H9 (cell line): ENCODE measurements around the gene FXYD1. TPM values are rescaled to one million over a fixed set of nuclear protein-coding genes. Genes with fewer than 3 reads are reported as not detected.

Source experiments
- DNase-seq: peaks from one replicate; pipeline ENCODE4 v3.0.0-alpha.2; 2017
- H2AFZ ChIP-seq: one replicate; pipeline ENCODE4 v1.6.1; 2013; ENCODE audit warnings: mild to moderate bottlenecking, low read length, control low read depth, moderate library complexity
- H2AK5ac ChIP-seq: 2 replicates; pipeline ENCODE4 v1.6.1; 2013; ENCODE audit warnings: low read length, control low read depth, mixed read lengths; ENCODE audit not compliant: insufficient read length
- H2BK120ac ChIP-seq: one replicate; pipeline ENCODE4 v1.6.1; 2013; ENCODE audit warnings: low read depth, mild to moderate bottlenecking, low read length, control low read depth, inconsistent platforms; ENCODE audit not compliant: poor library complexity, severe bottlenecking
- H2BK12ac ChIP-seq: 2 replicates; pipeline ENCODE4 v1.6.1; 2013; ENCODE audit warnings: low read length, control low read depth, mixed read lengths, low read depth; ENCODE audit not compliant: insufficient read length
- H2BK15ac ChIP-seq: 2 replicates; pipeline ENCODE4 v1.6.1; 2013; ENCODE audit warnings: low read depth, low read length, control low read depth
- H2BK20ac ChIP-seq: one replicate; pipeline ENCODE4 v1.6.1; 2013; ENCODE audit warnings: low read depth, mild to moderate bottlenecking, low read length, control low read depth, inconsistent platforms; ENCODE audit not compliant: poor library complexity, severe bottlenecking
- H2BK5ac ChIP-seq: 2 replicates; pipeline ENCODE4 v1.6.1; 2013; ENCODE audit warnings: low read length, control low read depth, mixed read lengths; ENCODE audit not compliant: insufficient read length
- H3K14ac ChIP-seq: 2 replicates; pipeline ENCODE4 v1.6.1; 2013; ENCODE audit warnings: low read length, control low read depth; ENCODE audit not compliant: insufficient read depth
- H3K18ac ChIP-seq: 2 replicates; pipeline ENCODE4 v1.6.1; 2013; ENCODE audit warnings: low read depth, mild to moderate bottlenecking, mixed read lengths, low read length, control low read depth; ENCODE audit not compliant: insufficient read length
- H3K23ac ChIP-seq: 2 replicates; pipeline ENCODE4 v1.6.1; 2013; ENCODE audit warnings: low read length, control low read depth, mixed read lengths, low read depth; ENCODE audit not compliant: insufficient read length
- H3K23me2 ChIP-seq: 2 replicates; pipeline ENCODE4 v1.6.1; 2013; ENCODE audit warnings: low read depth, mild to moderate bottlenecking, mixed read lengths, low read length, control low read depth; ENCODE audit not compliant: insufficient read length, poor library complexity, severe bottlenecking
- H3K27ac ChIP-seq: 2 replicates; pipeline ENCODE4 v1.5.1; 2013; ENCODE audit warnings: low read length, control low read depth, mixed read lengths, low read depth; ENCODE audit not compliant: insufficient read length
- H3K27me3 ChIP-seq: 2 replicates; pipeline ENCODE4 v1.6.1; 2013; ENCODE audit warnings: low read length, control low read depth, inconsistent platforms; ENCODE audit not compliant: insufficient read depth
- H3K4ac ChIP-seq: 2 replicates; pipeline ENCODE4 v1.6.1; 2013; ENCODE audit warnings: low read depth, mild to moderate bottlenecking, control low read depth, inconsistent platforms, low read length, moderate library complexity
- H3K4me1 ChIP-seq: 2 replicates; pipeline ENCODE4 v1.6.1; 2013; ENCODE audit warnings: low read length, control low read depth, inconsistent platforms; ENCODE audit not compliant: insufficient read depth
- H3K4me2 ChIP-seq: 2 replicates; pipeline ENCODE4 v1.6.1; 2013; ENCODE audit warnings: low read length, control low read depth, mixed read lengths; ENCODE audit not compliant: insufficient read length, insufficient read depth
- H3K56ac ChIP-seq: 2 replicates; pipeline ENCODE4 v1.6.1; 2013; ENCODE audit warnings: low read depth, mild to moderate bottlenecking, mixed read lengths, low read length, control low read depth; ENCODE audit not compliant: insufficient read length
- H3K79me1 ChIP-seq: 2 replicates; pipeline ENCODE4 v1.6.1; 2013; ENCODE audit warnings: low read depth, mild to moderate bottlenecking, moderate library complexity, low read length, control low read depth, inconsistent platforms; ENCODE audit not compliant: insufficient read depth, poor library complexity, severe bottlenecking
- H3K79me2 ChIP-seq: 2 replicates; pipeline ENCODE4 v1.6.1; 2013; ENCODE audit warnings: low read length, control low read depth, inconsistent platforms; ENCODE audit not compliant: insufficient read depth
- H3K9ac ChIP-seq: 2 replicates; pipeline ENCODE4 v1.6.1; 2013; ENCODE audit warnings: low read length, control low read depth, mixed read lengths; ENCODE audit not compliant: insufficient read length; ENCODE audit errors: extremely low read depth
- H3K9me3 ChIP-seq: one replicate; pipeline ENCODE4 v1.6.1; 2013; ENCODE audit warnings: low read depth, low read length, inconsistent platforms; ENCODE audit not compliant: control insufficient read depth
- H3T11ph ChIP-seq: one replicate; pipeline ENCODE4 v1.6.1; 2013; ENCODE audit warnings: mild to moderate bottlenecking, low read length, control low read depth, inconsistent platforms
- H4K20me1 ChIP-seq: one replicate; pipeline ENCODE4 v1.6.1; 2013; ENCODE audit not compliant: control insufficient read depth, insufficient read length, insufficient read depth
- H4K5ac ChIP-seq: 2 replicates; pipeline ENCODE4 v1.6.1; 2013; ENCODE audit warnings: low read depth, mild to moderate bottlenecking, mixed read lengths, low read length, control low read depth; ENCODE audit not compliant: insufficient read length
- H4K8ac ChIP-seq: replicated peaks from 2 replicates; pipeline ENCODE4 v1.6.1; 2013; ENCODE audit warnings: low read length, control low read depth, mixed read lengths, low read depth; ENCODE audit not compliant: insufficient read length
- H4K91ac ChIP-seq: 2 replicates; pipeline ENCODE4 v1.6.1; 2013; ENCODE audit warnings: low read depth, mild to moderate bottlenecking, moderate library complexity, mixed read lengths, low read length, control low read depth; ENCODE audit not compliant: insufficient read length
- H3K27ac Mint-ChIP-seq, 3 experiments: 2 replicates in 2 of 3; 3 replicates in 1 of 3; pipeline ENCODE4 v1.8.0; 2020 to 2021; ENCODE audit warnings: mixed read lengths in 3 of 3, mild to moderate bottlenecking in 1 of 3, moderate library complexity in 1 of 3
- H3K27me3 Mint-ChIP-seq: 2 replicates; pipeline ENCODE4 v1.8.0; 2021; ENCODE audit warnings: low read depth, mild to moderate bottlenecking, moderate library complexity, mixed read lengths
- H3K36me3 Mint-ChIP-seq, 3 experiments: 2 replicates in 2 of 3; 3 replicates in 1 of 3; pipeline ENCODE4 v1.8.0; 2020 to 2021; ENCODE audit warnings: low read depth in 3 of 3, mixed read lengths in 3 of 3; ENCODE audit not compliant: insufficient read depth in 1 of 3
- H3K4me1 Mint-ChIP-seq, 2 experiments: 2 replicates each; pipeline ENCODE4 v1.8.0; 2020; ENCODE audit warnings: mixed read lengths in 2 of 2
- H3K4me3 Mint-ChIP-seq, 2 experiments: 2 replicates in 1 of 2; 3 replicates in 1 of 2; pipeline ENCODE4 v1.8.0; 2020 to 2021; ENCODE audit warnings: mild to moderate bottlenecking in 2 of 2, mixed read lengths in 2 of 2, moderate library complexity in 1 of 2
- H3K9me3 Mint-ChIP-seq, 2 experiments: 2 replicates in 1 of 2; 3 replicates in 1 of 2; pipeline ENCODE4 v1.8.0; 2020; ENCODE audit warnings: mild to moderate bottlenecking in 2 of 2, mixed read lengths in 2 of 2, moderate library complexity in 1 of 2
- CTCF ChIP-seq: fragments of 200-600 bp; sonication (generic); conservative IDR thresholded peaks from 3 replicates; pipeline ENCODE4 v1.8.0; 2021; ENCODE audit warnings: antibody characterized with exemption, mild to moderate bottlenecking
- WGBS: extraction: QIAGEN DNeasy Blood & Tissue Kit; methylation state at CpG from one replicate; pipeline ENCODE4 v1.1.7; 2013; ENCODE audit warnings: missing lambda C conversion rate, low lambda C conversion rate, mixed read lengths; ENCODE audit not compliant: insufficient read length; ENCODE audit errors: extremely low coverage; 5-methylcytosine and 5-hydroxymethylcytosine counted together
- total RNA-seq: library from RNA; stranded (reverse); gene quantifications from 2 replicates; pipeline ENCODE4 v1.2.1, GENCODE V29; 2021

The FXYD1 gene
- total RNA-seq, 1 experiment from 2014 or later: 7.7 TPM

GRCh38 chr19:35123573-35123972, 15.1 kb upstream of the FXYD1 start:
- H3K4me2 ChIP-seq: no peak overlapping the region

More at GRCh38 chr19:35123573-35123972, 15.1 kb upstream of the FXYD1 start:
- H3K27me3 ChIP-seq: no peaks in the 10 kb centered on the region
- Mint-ChIP-seq H3K27me3 (peaks cover 3% of the 10 kb centered on the region), H3K4me1 (peaks cover 31 to 34% of the 10 kb centered on the region in 2 experiments), H3K4me3 (no peak overlapping the region; a peak in 1 of 5 replicates), H3K36me3 (no peaks in the 10 kb centered on the region), H3K27ac (peak overlapping the region in 1 of 3 experiments; percentile 27; a peak in 1 of 7 replicates), H3K9me3 (no peaks in the 10 kb centered on the region)
- no peak overlapping the region for H3K4ac ChIP-seq
- H2BK120ac ChIP-seq: no peak overlapping the region
- H3K27ac ChIP-seq: no peak overlapping the region
- no peaks in the 10 kb centered on the region for H3K79me2 ChIP-seq
- H2BK5ac ChIP-seq: no peak overlapping the region
- no peak overlapping the region for H2BK15ac ChIP-seq
- H2AK5ac ChIP-seq: no peak overlapping the region
- 0 out of 2 replicates have a peak overlapping the region, but pooled peaks have one; percentile 20 for H3K14ac ChIP-seq
- no peaks in the 10 kb centered on the region for H3K9me3 ChIP-seq
- H3K23ac ChIP-seq: no peak overlapping the region
- no peak for TF ChIP-seq CTCF
- no peak overlapping the region for H2AFZ ChIP-seq
- H3K9ac ChIP-seq: no peak overlapping the region
- H4K8ac ChIP-seq: no peak overlapping the region
- no peaks in the 10 kb centered on the region for H3K79me1 ChIP-seq
- H4K5ac ChIP-seq: no peak overlapping the region
- no peaks in the 10 kb centered on the region for H3K23me2 ChIP-seq
- H2BK12ac ChIP-seq: no peak overlapping the region
- no peak overlapping the region for H3T11ph ChIP-seq
- no CpG with 5 or more reads among the region's 5 CpGs for WGBS
- no peak overlapping the region for H4K91ac ChIP-seq
- no peak overlapping the region for H3K18ac ChIP-seq
- no peak overlapping the region for H2BK20ac ChIP-seq
- no peaks in the 10 kb centered on the region for H4K20me1 ChIP-seq
- no peaks in the 10 kb centered on the region; the same call in 1 of the 2 replicates for H3K4me1 ChIP-seq
- H3K56ac ChIP-seq: no peak overlapping the region
- DNase-seq: no peak
